Thyroid gland (tissue), 4 donors: ENCODE results near the gene USP32. TPM values are rescaled to one million over a fixed set of nuclear protein-coding genes. Genes with fewer than 3 reads are reported as not detected.
"Not testable (repeated sequence)": the region's sequence is repeated elsewhere in the genome, so short reads cannot be mapped to it uniquely, and the experiment has no call there.

Source experiments
- DNase-seq, 2 donors: peaks; one replicate each; pipeline ENCODE4 v3.0.0-alpha.2; 2019
- H3K27ac ChIP-seq, 3 donors: fragments of 200-600 bp; sonication (generic); 1 replicate in 2 of 3; 2 replicates in 1 of 3; pipeline ENCODE4 v1.5.1; 2016 to 2019; ENCODE audit warnings: mild to moderate bottlenecking in 1 of 3, moderate library complexity in 1 of 3
- H3K27me3 ChIP-seq: fragments of 200-600 bp; sonication (generic); one replicate; pipeline ENCODE4 v1.5.1; 2019
- H3K36me3 ChIP-seq, 2 donors: fragments of 200-600 bp; sonication (generic); one replicate each; pipeline ENCODE4 v1.5.1; 2016 to 2019
- H3K4me1 ChIP-seq, 2 donors: fragments of 200-600 bp; sonication (generic); one replicate each; pipeline ENCODE4 v1.5.1; 2017 to 2019
- H3K4me3 ChIP-seq, 3 donors: fragments of 200-600 bp; sonication (generic); replicated peaks in 1 of 3; 1 replicate in 2 of 3; 2 replicates in 1 of 3; pipeline ENCODE4 v1.5.1; 2016; ENCODE audit warnings: mild to moderate bottlenecking in 1 of 3
- H3K9me3 ChIP-seq: fragments of 200-600 bp; sonication (generic); one replicate; pipeline ENCODE4 v1.5.1; 2017
- CTCF ChIP-seq, 6 experiments: fragments of 200-600 bp in 3 of 6; fragments of 450-650 bp in 3 of 6; sonication (generic) in 3 of 6; IDR thresholded peaks; one replicate each; pipeline ENCODE4 v1.5.1; 2016 to 2019; ENCODE audit warnings: antibody characterized with exemption in 6 of 6, mild to moderate bottlenecking in 2 of 6, inconsistent platforms in 1 of 6, moderate library complexity in 1 of 6
- POLR2A ChIP-seq, 2 donors: fragments of 450-650 bp; IDR thresholded peaks; one replicate each; pipeline ENCODE4 v1.6.1; 2017; ENCODE audit warnings: antibody characterized with exemption in 2 of 2, mild to moderate bottlenecking in 2 of 2, moderate library complexity in 1 of 2
- WGBS, 2 donors: methylation state at CpG; one replicate each; pipeline ENCODE4 v1.1.5; 2017; 5-methylcytosine and 5-hydroxymethylcytosine counted together
- intact Hi-C: fragments of 100-400 bp; cut with DNase I; formaldehyde crosslinking; loops from one replicate; pipeline ENCODE4 v1.15.1; 2023
- total RNA-seq, 4 donors: library from RNA; depleted of rRNA; stranded (reverse); fragments of >200 nt; gene quantifications; one replicate each; pipeline ENCODE4 v1.2.3, GENCODE V29; 2016

USP32 gene
- total RNA-seq, 4 donors from 2014 or later: 49.9 to 76.5 (median 65.0) TPM

- DNase-seq, H3K4me1 ChIP-seq, H3K4me3 ChIP-seq, H3K27ac ChIP-seq, H3K27me3 ChIP-seq, H3K9me3 ChIP-seq, H3K36me3 ChIP-seq, intact Hi-C loops: not testable (repeated sequence)
These were observed 186.2 kb downstream of the USP32 start for GRCh38 chr17:60205782-60206181.

- H3K4me3 ChIP-seq, DNase-seq, H3K4me1 ChIP-seq, intact Hi-C loops, H3K27me3 ChIP-seq, H3K9me3 ChIP-seq, H3K27ac ChIP-seq: not testable (repeated sequence)
- H3K36me3 ChIP-seq: peaks cover 23% of the 10 kb centered on the region in 2 donors
- 81 to 91% methylated on average over 1 of the region's 1 CpG for WGBS, 2 donors
These were observed 193.3 kb downstream of the USP32 start for GRCh38 chr17:60198630-60199029.

GRCh38 chr17:60194141-60194540 is 197.8 kb downstream of the USP32 start:
- intact Hi-C loops, H3K4me1 ChIP-seq, H3K9me3 ChIP-seq, H3K27ac ChIP-seq, DNase-seq, H3K27me3 ChIP-seq, H3K4me3 ChIP-seq: not testable (repeated sequence)
- H3K36me3 ChIP-seq: peaks cover 51% of the 10 kb centered on the region in 2 donors
- 97 to 98% methylated on average over 4 of the region's 4 CpGs for WGBS, 2 donors

- Histone ChIP-seq H3K4me3 (no peak overlapping the region), H3K4me1 (no peaks in the 10 kb centered on the region), H3K27ac (no peak overlapping the region), H3K9me3 (no peaks in the 10 kb centered on the region), H3K27me3 (no peaks in the 10 kb centered on the region), H3K36me3 (peaks cover 51 to 55% of the 10 kb centered on the region in 2 donors)
- WGBS, 2 donors: 91 to 96% methylated on average over 2 of the region's 2 CpGs
- no peak for DNase-seq
- TF ChIP-seq POLR2A (IDR thresholded peaks at IDR 0.05): no peak
- TF ChIP-seq CTCF (IDR thresholded peaks at IDR 0.05): no peak
- intact Hi-C loops: no loop called here
These were observed 198.5 kb downstream of the USP32 start for GRCh38 chr17:60193482-60193881.

- H3K4me1 ChIP-seq, H3K27ac ChIP-seq, H3K9me3 ChIP-seq, H3K27me3 ChIP-seq, intact Hi-C loops, H3K4me3 ChIP-seq, DNase-seq: not testable (repeated sequence)
- H3K36me3 ChIP-seq: peaks cover 49 to 52% of the 10 kb centered on the region in 2 donors
- 91 to 97% methylated on average over 3 of the region's 3 CpGs for WGBS, 2 donors
These were observed 198.9 kb downstream of the USP32 start for GRCh38 chr17:60193032-60193431.

GRCh38 chr17:60190032-60190431 is 201.9 kb downstream of the USP32 start:
- DNase-seq, H3K9me3 ChIP-seq, H3K4me3 ChIP-seq, H3K4me1 ChIP-seq, H3K27me3 ChIP-seq, intact Hi-C loops, H3K27ac ChIP-seq: not testable (repeated sequence)
- WGBS, 2 donors: 93 to 94% methylated on average over 4 of the region's 4 CpGs
- H3K36me3 ChIP-seq: peaks cover 33 to 34% of the 10 kb centered on the region in 2 donors

GRCh38 chr17:60188759-60189158 is 203.2 kb downstream of the USP32 start:
- TF ChIP-seq POLR2A (IDR thresholded peaks at IDR 0.05) (no peak), CTCF (IDR thresholded peaks at IDR 0.05) (no peak)
- WGBS, 2 donors: 84 to 89% methylated on average over 4 of the region's 4 CpGs
- Histone ChIP-seq H3K27ac (no peak overlapping the region), H3K36me3 (peaks cover 35 to 40% of the 10 kb centered on the region in 2 donors), H3K27me3 (no peaks in the 10 kb centered on the region), H3K4me3 (no peak overlapping the region), H3K9me3 (no peaks in the 10 kb centered on the region), H3K4me1 (no peaks in the 10 kb centered on the region)
- DNase-seq: no peak
- intact Hi-C loops: no loop called here

GRCh38 chr17:60186846-60187745 is 204.8 kb downstream of the USP32 start:
- H3K9me3 ChIP-seq, intact Hi-C loops, H3K4me3 ChIP-seq, H3K4me1 ChIP-seq, H3K27ac ChIP-seq, DNase-seq, H3K27me3 ChIP-seq: not testable (repeated sequence)
- H3K36me3 ChIP-seq: peaks cover 33 to 46% of the 10 kb centered on the region in 2 donors
- WGBS, 2 donors: 86 to 89% methylated on average over 7 of the region's 7 CpGs

- H3K36me3 ChIP-seq: peaks cover 32 to 49% of the 10 kb centered on the region in 2 donors
- 92 to 98% methylated on average over 1 of the region's 1 CpG for WGBS, 2 donors
- H3K9me3 ChIP-seq, H3K4me3 ChIP-seq, H3K4me1 ChIP-seq, DNase-seq, H3K27ac ChIP-seq, intact Hi-C loops, H3K27me3 ChIP-seq: not testable (repeated sequence)
These were observed 205.6 kb downstream of the USP32 start for GRCh38 chr17:60186372-60186771.

GRCh38 chr17:60180380-60180779 is 211.6 kb downstream of the USP32 start:
- H3K4me1 ChIP-seq, DNase-seq, H3K9me3 ChIP-seq, H3K4me3 ChIP-seq, H3K27me3 ChIP-seq, H3K27ac ChIP-seq, intact Hi-C loops: not testable (repeated sequence)
- H3K36me3 ChIP-seq: peaks cover 40 to 51% of the 10 kb centered on the region in 2 donors
- WGBS, 2 donors: 93 to 100% methylated on average over 1 of the region's 1 CpG

GRCh38 chr17:60178180-60178579 is 213.8 kb downstream of the USP32 start:
- H3K4me1 ChIP-seq, H3K27me3 ChIP-seq, DNase-seq, H3K9me3 ChIP-seq, H3K4me3 ChIP-seq, intact Hi-C loops, H3K27ac ChIP-seq: not testable (repeated sequence)
- WGBS, 2 donors: 84 to 91% methylated on average over 2 of the region's 2 CpGs
- H3K36me3 ChIP-seq: peaks cover 26 to 43% of the 10 kb centered on the region in 2 donors
